Fibroblast of skin of right biceps (primary cell): ENCODE measurements around the gene CAPN2.
"Not testable (repeated sequence)": the region's sequence is repeated elsewhere in the genome, so short reads cannot be mapped to it uniquely, and the experiment has no call there.

Experiments used
- DNase-seq: peaks from one replicate; pipeline ENCODE4 v3.0.0-alpha.2; 2013

Gene CAPN2

GRCh38 chr1:223793716-223794115 lies 81.4 kb downstream of the CAPN2 start:
- DNase-seq, result no peak

- DNase-seq, result no peak
These were observed 82.0 kb downstream of the CAPN2 start for GRCh38 chr1:223794136-223794880.

GRCh38 chr1:223796210-223796609 lies 83.9 kb downstream of the CAPN2 start:
- no peak for DNase-seq

- no peak for DNase-seq
These were observed 89.7 kb downstream of the CAPN2 start for GRCh38 chr1:223802032-223802431.

GRCh38 chr1:223802602-223803001 lies 90.3 kb downstream of the CAPN2 start:
- no peak for DNase-seq

GRCh38 chr1:223803211-223803610 lies 90.9 kb downstream of the CAPN2 start:
- DNase-seq, result no peak

- not testable (repeated sequence) for DNase-seq
These were observed 97.6 kb downstream of the CAPN2 start for GRCh38 chr1:223809905-223810304.

- DNase-seq, result peak; percentile 17
These were observed 98.2 kb downstream of the CAPN2 start for GRCh38 chr1:223810586-223810985.

- peak; percentile 38 for DNase-seq
These were observed 99.3 kb downstream of the CAPN2 start for GRCh38 chr1:223811634-223812101.

GRCh38 chr1:223813645-223814044 lies 101.3 kb downstream of the CAPN2 start:
- DNase-seq, result no peak

- DNase-seq, result no peak
These were observed 102.9 kb downstream of the CAPN2 start for GRCh38 chr1:223815020-223815853.

- peak; percentile 69 for DNase-seq
These were observed 103.5 kb downstream of the CAPN2 start for GRCh38 chr1:223815865-223816264.

GRCh38 chr1:223817265-223817664 lies 104.9 kb downstream of the CAPN2 start:
- not testable (repeated sequence) for DNase-seq

- DNase-seq, result peak; percentile 63
These were observed 107.6 kb downstream of the CAPN2 start for GRCh38 chr1:223819730-223820514.

- no peak for DNase-seq
These were observed 108.1 kb downstream of the CAPN2 start for GRCh38 chr1:223820515-223820858.

- no peak for DNase-seq
These were observed 108.6 kb downstream of the CAPN2 start for GRCh38 chr1:223820971-223821370.

GRCh38 chr1:223824287-223824686 lies 111.9 kb downstream of the CAPN2 start:
- DNase-seq, result no peak

- no peak for DNase-seq
These were observed 112.4 kb downstream of the CAPN2 start for GRCh38 chr1:223824712-223825111.
